Measurements from ENCODE around the gene PDE9A.

PDE9A gene

DNA sequence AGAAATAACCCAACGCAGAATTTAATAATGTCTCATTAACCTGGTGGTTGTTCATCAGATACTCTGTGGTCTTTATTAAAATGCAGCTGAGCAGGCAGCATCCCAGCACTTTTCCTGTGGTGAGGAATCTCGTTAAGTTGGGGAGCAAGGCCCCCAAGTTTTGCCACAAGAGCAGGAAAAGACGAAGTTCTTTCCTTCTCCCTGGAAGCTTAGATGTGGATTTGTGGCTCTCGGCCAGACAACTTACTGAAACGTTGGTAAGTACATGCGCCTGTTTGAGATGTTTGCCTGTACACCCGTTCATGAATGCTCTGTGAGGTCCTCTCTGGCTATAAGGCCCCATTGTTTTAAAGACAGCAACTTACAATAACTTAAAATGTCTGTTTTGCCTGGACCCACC lies 34.3 kb upstream of the PDE9A start:
- TF ChIP-seq SIN3A (IDR thresholded peaks at IDR 0.05; ENCODE audit: borderline replicate concordance, insufficient read depth, low read length) (no peak), TAF1 (IDR thresholded peaks at IDR 0.05; ENCODE audit: borderline replicate concordance, insufficient read depth, low read length) (no peak), POLR2AphosphoS5 (IDR thresholded peaks at IDR 0.05; ENCODE audit: low read depth, low read length) (no peak)

- no peak for TF ChIP-seq TAF1 (IDR thresholded peaks at IDR 0.05; ENCODE audit: borderline replicate concordance, insufficient read depth, low read length)
- TF ChIP-seq FOXP2 (optimal IDR thresholded peaks at IDR 0.05; ENCODE audit: borderline replicate concordance, extremely low read depth, extremely low read length, insufficient read depth): no peak
- no peak for TF ChIP-seq POLR2AphosphoS5 (IDR thresholded peaks at IDR 0.05; ENCODE audit: low read depth, low read length)
- no peak for TF ChIP-seq SIN3A (IDR thresholded peaks at IDR 0.05; ENCODE audit: borderline replicate concordance, insufficient read depth, low read length)
- TF ChIP-seq REST (IDR thresholded peaks at IDR 0.05; ENCODE audit: insufficient read depth in 1 of 2, low read depth in 2 of 2, low read length in 2 of 2): no peak
Observed at GRCh38 chr21:42619841-42620240, 33.6 kb upstream of the PDE9A start.

GRCh38 chr21:42621166-42621818 lies 32.1 kb upstream of the PDE9A start:
- TF ChIP-seq FOXP2 (optimal IDR thresholded peaks at IDR 0.05; ENCODE audit: borderline replicate concordance, extremely low read depth, extremely low read length, insufficient read depth) (no peak), TAF1 (IDR thresholded peaks at IDR 0.05; ENCODE audit: borderline replicate concordance, insufficient read depth, low read length) (no peak), SIN3A (IDR thresholded peaks at IDR 0.05; ENCODE audit: borderline replicate concordance, insufficient read depth, low read length) (no peak)

DNA sequence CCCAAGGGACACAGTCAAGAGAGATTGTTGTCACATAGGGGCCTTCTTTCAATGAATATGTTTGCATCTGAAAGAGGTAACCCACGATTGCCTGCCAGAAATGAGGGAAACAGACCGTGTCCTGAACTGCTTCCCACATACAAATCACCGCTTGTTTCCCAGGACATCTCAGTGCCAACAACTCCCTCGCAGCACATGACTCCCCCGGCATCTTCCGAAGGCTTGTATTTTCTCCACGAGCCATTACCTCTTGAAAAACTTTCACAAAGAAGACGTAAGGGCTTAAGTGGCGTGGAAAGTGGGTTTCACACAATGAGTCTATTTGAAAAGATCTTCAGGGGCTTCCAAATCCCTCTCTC lies 31.6 kb upstream of the PDE9A start:
- no peak for TF ChIP-seq POLR2AphosphoS5 (IDR thresholded peaks at IDR 0.05; ENCODE audit: low read depth, low read length)
- no peak for TF ChIP-seq SIN3A (IDR thresholded peaks at IDR 0.05; ENCODE audit: borderline replicate concordance, insufficient read depth, low read length)
- no peak for TF ChIP-seq REST (IDR thresholded peaks at IDR 0.05; ENCODE audit: insufficient read depth in 1 of 2, low read depth in 2 of 2, low read length in 2 of 2)
- TF ChIP-seq TAF1 (IDR thresholded peaks at IDR 0.05; ENCODE audit: borderline replicate concordance, insufficient read depth, low read length): no peak
- TF ChIP-seq FOXP2 (optimal IDR thresholded peaks at IDR 0.05; ENCODE audit: borderline replicate concordance, extremely low read depth, extremely low read length, insufficient read depth): no peak

GRCh38 chr21:42622284-42622683 lies 31.1 kb upstream of the PDE9A start:
- TF ChIP-seq POLR2AphosphoS5 (IDR thresholded peaks at IDR 0.05; ENCODE audit: low read depth, low read length) (no peak), SIN3A (IDR thresholded peaks at IDR 0.05; ENCODE audit: borderline replicate concordance, insufficient read depth, low read length) (no peak), TAF1 (IDR thresholded peaks at IDR 0.05; ENCODE audit: borderline replicate concordance, insufficient read depth, low read length) (no peak), FOXP2 (optimal IDR thresholded peaks at IDR 0.05; ENCODE audit: borderline replicate concordance, extremely low read depth, extremely low read length, insufficient read depth) (no peak)

GRCh38 chr21:42623694-42624093 lies 29.7 kb upstream of the PDE9A start:
- TF ChIP-seq TAF1 (IDR thresholded peaks at IDR 0.05; ENCODE audit: borderline replicate concordance, insufficient read depth, low read length) (no peak), REST (IDR thresholded peaks at IDR 0.05; ENCODE audit: insufficient read depth in 1 of 2, low read depth in 2 of 2, low read length in 2 of 2) (no peak), POLR2AphosphoS5 (IDR thresholded peaks at IDR 0.05; ENCODE audit: low read depth, low read length) (no peak), SIN3A (IDR thresholded peaks at IDR 0.05; ENCODE audit: borderline replicate concordance, insufficient read depth, low read length) (no peak), FOXP2 (optimal IDR thresholded peaks at IDR 0.05; ENCODE audit: borderline replicate concordance, extremely low read depth, extremely low read length, insufficient read depth) (no peak)
